EH (cell line): ENCODE measurements around the gene LPP.

Source experiments
- DNase-seq: peaks from one replicate; pipeline ENCODE4 v3.0.0-alpha.2; 2015; ENCODE audit warnings: low read depth

The LPP gene

DNA sequence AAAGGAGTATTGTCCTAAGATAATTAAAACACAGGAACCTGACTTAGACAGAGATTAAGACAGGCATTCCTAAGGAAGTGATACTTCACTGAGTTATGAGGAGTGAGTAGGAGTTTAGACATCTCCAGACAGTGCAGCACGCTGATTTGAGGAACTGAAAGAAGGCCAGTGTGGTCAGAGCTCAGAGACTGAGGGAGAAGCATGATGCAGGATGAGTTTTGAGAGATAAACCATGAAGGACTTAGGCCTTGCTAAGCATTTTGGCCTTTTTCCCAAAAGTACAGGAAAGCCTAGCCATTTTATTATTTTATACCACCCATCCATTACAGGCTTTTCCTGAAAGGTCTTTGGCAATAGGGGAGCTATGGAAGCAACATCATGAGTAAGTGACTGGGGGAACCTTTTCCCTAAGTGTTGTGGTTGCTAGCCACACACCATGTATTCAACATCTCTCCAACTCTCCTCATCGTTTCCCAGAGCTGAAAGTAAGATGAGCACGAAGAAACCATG is 642.2 kb downstream of the LPP start:
- DNase-seq = peak; percentile 99

DNA sequence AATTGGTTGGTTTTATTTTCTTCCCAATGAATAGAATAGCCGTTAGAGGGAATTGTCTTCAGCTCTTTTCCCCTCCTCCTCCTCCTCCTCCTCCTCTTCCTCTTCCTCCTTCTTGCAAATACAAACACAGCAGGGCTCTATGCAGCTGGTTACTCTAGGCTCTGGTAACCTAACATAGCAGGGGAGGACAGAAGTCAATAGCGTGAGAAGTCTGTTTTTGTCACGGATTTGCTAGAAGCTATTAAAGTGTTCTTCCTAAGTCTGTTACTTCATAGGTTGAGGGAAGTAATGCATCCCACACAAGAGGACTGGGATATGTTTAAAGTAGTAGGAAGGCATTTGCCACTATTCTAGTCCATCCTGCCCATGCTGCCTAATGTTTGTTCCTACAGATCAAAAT is 643.1 kb downstream of the LPP start:
- no peak for DNase-seq

DNA sequence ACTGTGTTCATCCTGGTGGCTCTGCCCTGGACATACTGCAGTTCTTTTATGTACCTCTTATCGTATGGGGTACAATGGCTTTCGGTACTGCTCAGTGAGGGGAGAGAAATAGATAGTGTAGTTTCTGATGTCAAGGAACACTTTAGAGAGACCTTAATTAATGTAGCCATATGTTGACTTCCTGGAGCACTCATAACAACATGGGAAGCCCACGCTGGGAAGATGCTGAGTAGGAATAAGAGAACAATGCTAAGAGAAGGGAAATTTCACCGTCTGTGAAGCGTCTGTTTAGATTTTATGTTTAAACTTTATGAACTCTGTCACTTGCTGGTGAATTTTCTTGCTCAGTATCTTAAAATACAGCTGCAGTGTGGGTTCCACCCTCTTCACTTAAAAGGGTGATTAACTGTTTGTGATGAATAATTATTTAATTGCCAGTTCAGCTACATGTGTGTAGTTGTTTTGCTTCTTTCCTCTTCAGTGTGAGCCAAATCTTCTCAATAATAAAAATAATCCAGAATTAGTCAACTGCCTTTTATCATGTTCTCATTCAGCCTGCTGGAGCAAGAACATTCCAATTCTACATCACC is 644.7 kb downstream of the LPP start:
- no peak for DNase-seq

DNA sequence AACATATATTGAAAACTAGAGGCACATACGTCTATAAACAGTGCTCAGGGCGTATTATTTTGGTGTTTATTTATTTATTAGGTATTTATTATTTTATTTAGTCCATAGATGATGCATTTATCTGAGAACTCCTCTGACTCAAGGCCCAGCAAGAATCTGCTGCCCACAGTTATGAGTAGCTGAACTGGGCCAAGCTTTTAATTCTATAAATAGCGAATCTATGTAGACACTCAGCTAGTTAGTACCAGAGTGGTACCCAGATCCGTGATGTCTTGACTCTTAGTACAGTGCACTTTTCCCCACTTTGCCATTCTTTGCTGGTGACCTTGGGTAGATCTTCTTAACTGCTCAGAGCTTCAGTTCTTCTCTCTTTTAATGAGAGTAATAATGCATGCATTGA is 647.4 kb downstream of the LPP start:
- peak; percentile 34 for DNase-seq

DNA sequence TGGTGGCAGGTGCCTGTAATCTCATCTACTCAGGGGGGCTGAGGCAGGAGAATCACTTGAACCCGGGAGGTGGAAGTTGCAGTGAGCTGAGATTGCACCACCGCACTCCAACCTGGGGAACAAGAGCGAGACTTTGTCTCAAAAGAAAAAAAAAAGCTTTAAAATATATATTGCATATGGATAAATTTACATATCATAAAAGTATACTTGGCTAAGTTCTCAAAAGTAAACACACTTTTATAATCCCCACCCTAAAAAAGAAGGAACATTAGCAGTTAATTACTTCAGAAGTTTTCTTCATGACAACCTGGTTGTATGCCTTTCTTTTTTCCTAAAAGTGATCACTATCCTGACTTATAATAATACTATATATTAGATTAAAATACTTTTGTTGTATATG is 648.7 kb downstream of the LPP start:
- no peak for DNase-seq

DNA sequence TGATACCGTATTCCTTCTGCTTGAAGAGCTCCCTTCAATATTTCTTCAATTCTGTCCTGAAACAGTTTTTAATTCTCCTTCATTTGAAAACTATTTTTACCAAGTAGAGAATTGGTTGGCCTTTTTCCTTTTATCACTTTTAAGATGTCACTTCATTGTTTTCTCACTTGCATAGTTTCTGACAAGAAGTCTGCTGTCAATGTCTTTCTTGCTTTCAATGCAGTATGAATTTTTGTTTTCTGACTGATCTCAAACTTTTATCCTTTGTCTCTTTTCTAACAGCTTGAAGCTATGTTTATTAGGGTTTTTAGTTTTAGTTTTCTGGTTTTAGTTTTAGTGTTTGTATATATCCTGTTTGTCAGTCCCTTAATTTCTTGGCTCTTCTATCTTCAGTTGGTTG is 653.0 kb downstream of the LPP start:
- peak; percentile 45 for DNase-seq

DNA sequence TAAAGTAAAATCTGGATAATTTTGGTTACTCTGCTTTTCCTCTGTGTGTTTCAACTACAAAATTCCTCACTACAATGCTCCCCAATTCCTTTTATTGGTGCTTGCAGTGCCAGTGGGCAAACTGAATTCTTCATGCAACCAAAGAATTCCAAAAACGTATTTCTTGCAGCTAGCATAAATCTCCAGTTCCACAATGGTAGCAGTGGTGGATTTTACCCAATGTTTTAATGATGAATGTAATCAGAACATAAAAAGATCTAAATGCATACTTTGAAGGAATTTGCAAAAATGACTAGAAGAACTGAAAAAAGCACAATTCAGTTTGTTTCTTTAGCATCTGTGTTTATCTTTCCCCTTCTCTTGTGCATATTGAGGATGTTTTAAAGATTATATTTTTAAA is 658.2 kb downstream of the LPP start:
- DNase-seq = peak; percentile 83

DNA sequence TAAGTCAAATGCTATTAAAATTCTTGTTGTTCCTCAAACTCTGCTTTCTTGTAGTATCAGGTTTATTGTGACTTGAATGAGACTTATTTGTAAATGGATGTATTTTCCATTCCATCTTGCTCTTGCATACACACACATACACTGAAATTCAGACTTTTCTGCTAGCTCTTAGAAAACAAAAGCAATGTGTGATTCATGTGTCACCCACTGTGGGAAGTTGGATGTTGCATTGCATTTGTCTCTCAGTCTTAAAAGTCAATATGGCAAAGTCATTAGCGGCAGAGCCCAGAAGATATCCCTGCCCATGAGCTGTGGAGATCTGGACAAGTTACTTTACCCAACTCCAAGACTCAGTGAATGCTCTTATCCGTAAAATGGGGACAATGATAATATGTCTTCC is 660.6 kb downstream of the LPP start:
- no peak for DNase-seq

DNA sequence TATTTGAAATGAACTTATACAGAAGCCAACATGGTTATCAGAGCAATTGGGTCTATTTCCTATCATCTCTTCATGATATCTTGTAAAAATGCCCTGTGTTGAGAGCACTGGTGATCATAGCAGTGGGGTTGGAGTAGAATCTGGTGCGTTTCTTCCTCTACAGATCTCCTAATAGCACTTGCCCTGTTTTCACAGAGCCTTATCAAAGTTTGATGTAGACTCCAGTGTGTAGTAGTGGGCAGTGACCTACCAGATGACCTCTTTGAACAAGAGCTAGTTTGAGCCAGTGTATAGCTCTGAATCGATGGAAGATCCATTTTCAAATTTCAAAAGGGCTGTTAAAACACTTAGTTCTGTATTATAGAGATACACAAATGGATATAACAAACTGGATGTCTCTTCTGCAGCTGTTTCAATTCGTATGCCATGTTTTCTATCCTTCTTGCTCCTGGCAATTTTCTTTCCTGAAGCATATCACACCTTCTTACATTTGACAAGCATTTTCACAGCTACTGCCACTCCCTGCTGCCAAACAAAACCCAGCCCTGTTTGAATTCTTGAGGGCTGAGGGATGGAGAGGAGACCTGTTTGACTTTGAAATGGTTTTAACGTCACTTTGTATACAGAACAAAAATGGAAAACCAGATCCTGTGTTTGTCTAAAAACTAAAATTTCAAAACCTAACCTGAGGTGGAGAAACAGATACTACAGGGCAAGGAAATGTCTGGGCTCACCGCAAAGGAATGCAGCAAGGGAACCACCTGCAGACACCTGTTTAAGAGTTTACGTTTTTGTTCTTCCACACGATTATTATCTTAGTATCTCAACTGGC is 663.4 kb downstream of the LPP start:
- no peak for DNase-seq

DNA sequence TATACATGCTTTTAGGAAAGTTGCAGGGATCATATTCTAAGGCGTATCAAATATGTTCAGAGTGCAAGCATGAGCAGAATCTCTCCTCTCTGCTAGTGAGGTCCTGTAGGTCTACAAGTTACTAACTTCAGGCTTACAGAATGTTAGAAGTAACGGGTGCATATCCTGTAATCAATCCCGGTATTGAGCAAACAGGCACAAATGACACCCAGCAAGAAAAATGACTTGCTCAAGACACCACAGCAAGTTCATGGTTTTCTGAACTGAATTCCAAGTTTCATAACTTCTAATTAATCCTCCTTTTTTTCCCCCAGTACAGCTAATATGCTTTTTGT is 663.9 kb downstream of the LPP start:
- DNase-seq = no peak

DNA sequence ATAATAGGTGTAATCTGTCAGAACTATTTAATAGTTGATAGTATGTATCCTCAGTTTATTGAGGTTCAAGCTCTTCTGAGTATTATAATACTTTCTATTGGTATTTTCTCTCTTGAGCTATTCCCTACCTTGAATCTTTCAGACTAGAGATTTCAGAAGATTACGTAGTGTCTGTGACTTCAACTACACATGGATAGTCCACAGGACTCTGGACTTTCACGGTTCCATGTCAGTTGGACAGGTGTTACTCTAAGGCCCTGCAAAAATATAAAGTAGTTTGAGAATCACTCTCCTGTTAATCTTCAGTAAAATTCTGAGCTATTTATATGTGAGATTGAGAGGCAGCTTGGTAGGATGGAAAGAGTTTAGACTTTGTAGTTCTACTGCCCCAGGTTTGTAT is 664.3 kb downstream of the LPP start:
- no peak for DNase-seq

DNA sequence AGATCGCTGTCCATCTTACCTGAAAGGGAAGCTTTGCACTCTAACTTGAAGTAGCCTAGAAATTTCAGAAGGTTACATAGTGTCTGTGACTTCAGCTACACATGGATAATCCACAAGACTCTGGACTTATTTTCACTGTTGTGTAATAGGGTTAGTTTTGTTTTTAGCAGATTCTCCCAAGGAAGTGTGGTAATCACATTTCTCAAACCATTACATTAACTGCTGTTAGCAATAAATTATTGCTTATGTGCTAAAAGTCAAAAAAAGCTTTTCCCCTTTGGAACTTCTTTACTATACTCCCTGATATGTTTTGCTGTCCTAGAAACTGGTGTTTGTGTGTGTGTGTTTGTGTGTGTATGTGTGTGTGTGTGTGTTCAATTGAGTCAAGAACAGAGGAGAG is 666.0 kb downstream of the LPP start:
- DNase-seq = peak; percentile 50

DNA sequence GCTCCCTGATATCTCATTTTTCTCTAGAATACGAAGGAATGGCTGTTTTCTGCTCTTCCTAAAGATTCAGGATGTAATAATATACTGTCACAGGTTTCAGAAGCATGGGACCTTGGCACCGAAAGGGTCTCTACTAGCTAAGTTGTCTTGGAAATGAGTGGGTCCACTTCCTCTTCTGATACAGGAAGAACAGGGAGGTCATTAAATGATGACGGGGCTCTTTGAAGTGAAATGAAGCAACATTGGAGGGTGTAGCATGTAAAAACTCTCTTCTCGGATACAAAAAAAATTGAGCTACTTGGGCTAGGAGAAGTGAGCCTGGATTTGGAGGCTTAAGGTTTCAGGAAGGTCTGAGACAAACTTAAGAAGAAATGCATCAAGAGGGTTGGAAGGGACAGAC is 668.0 kb downstream of the LPP start:
- no peak for DNase-seq

DNA sequence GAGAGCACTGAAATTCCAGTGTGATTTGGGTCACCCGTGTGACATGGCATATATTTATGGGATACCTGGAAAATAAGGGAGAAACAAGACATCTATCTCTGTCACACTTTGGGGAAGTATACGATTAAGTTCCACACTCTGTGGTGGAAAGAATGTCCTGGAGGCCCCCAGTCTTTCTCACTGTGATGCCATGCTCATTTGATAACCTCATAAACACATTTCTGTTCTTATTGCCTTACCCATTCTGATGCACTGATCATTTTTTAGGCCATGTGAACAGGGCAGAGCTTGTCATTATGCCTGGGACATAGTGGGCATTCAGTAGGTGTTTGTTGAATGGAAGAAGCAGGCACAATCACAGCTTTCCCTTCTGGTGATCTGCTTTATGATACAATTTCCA is 668.5 kb downstream of the LPP start:
- no peak for DNase-seq

DNA sequence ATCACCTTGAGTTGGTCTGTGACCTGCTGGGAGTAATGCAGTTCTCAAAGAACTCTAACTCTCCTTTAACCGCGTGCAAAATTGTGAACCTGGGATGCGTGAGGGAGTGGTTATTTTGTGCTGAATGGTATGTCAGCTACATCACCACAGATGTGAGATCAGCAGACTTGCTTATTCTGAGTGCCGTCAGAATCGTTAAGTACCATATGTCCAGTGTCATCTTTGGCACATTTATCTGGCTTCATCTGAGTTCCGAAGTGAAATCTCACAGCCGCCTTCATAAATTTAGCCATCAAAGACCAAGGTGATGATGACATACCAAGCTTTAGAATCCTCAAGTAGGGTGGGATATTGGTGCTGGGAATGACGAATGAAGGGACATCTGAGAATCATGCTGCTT is 670.6 kb downstream of the LPP start:
- DNase-seq = no peak

DNA sequence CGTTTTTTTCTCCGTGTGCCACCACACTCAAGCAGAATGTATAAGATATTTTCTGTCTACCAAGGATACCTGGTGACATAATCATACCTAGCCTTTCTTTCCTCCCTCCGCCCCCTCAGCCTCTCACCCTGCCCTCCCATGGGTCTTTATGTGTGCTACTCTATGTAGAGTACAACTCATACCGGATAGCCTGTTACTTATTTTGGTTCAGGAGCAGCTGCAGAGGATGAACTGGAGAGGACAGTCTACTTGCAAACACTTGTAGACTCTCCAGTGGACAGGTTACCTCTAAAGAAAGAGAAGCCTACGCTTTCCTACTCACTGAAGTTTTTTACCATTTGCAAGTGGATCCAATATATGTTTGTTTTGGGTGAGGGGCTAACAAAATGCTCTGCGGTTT is 671.9 kb downstream of the LPP start:
- no peak for DNase-seq

DNA sequence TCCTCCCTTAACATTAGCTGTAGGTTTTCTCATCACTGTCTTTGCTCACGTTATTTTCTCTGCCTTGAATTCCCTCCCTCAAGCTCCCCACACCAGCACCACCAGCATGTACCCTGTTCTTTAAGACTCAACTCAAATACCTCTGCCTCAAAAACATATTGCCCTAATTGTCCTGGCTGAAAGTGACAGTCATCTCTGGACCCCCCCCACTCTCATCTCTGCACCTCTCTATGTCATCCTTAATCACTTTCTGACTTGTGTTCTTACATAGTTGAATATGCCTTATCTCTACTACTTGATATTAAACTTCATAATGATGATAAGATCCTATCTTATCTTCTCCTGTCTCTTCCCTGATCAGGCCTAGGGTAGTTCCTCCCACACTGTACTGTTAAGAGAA is 672.6 kb downstream of the LPP start:
- no peak for DNase-seq

DNA sequence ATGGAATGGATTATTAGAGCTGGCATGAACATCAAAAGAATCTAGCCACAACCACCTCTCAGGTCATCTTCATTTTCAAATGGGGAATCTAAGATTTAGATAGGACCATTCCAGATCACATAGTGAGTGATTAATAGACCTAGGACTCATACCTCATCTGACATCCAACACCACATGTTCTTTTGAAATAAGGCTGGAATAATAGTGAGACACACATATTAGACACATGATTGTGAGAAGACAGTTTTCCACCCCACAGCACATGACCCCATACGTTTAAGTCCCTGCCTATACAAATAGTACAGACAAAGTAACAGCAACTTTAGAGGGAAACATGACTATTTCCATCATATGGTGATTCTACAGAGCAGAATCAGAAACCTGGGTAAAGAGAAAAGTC is 673.1 kb downstream of the LPP start:
- DNase-seq = no peak

DNA sequence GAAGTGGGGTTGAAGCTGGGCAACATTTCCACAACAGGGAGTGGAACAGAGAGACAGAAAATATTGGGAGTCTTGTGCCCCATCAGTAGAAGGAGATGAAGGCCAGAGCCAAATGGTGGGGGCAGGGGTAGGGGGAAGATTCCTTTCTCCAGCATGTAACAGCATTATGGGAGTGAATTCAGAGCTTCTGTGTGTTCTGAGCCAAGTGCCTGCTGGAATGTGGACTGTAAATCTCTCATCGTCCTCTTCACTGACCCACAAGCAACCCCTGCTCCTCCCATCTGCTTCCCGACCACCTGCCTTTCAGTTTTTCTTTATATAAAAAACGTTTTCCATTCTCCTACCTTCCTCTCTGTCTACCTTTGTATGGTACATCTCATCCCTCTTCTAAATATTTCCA is 673.6 kb downstream of the LPP start:
- peak; percentile 37 for DNase-seq

DNA sequence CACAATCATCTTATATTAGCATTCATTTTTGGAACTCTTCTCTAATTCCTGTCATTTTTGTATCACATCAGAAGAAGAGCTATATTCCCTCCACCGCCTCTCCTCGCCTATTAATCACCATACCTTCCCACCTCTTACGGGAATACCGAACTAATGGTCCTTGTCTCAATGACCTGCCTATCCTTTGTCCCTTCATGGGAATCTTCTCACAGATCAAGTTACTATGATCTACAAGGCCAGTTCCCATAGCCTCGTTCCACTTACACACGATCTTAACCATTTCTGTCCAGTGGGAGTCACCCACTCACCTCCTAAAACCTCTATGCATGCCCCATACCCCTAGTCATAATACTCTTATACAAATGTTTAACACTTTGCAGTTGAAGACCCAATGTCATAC is 675.2 kb downstream of the LPP start:
- DNase-seq = no peak

DNA sequence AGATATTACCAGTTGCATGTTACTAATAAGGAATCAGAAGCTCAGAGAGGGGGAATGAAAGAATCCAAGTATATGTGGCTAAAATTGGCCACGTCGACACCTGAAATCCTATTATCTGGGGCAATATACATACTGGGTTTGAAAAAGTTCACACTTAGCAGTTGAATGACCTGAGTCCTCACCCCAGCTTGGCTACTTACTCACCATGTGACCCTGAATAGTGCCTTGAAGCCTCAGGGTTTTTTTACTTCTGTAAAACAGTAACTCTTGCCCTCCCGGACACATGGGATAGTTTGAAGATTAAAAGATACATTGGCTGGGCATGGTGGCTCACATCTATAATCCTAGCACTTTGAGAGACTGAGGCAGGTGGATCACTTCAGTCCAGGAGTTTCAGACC is 675.6 kb downstream of the LPP start:
- DNase-seq = no peak

DNA sequence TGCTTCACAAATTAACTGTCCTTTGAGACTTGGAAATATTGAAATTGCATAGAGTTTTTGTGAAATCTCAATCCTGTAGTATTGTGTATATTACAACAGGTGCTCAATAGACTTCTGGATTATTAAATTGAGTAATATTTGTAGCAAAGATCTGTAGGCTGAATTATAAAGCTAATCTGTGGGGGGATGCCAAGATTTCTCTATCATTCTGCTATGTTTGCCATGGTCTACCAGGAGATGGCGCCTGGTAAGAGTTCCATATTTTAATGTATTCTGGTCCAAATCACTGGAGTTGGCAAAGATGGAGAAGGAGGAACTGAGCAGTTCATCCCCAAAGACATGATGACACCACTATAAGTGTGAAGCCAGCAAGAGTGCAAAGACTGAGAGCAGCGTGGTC is 676.9 kb downstream of the LPP start:
- DNase-seq = no peak

DNA sequence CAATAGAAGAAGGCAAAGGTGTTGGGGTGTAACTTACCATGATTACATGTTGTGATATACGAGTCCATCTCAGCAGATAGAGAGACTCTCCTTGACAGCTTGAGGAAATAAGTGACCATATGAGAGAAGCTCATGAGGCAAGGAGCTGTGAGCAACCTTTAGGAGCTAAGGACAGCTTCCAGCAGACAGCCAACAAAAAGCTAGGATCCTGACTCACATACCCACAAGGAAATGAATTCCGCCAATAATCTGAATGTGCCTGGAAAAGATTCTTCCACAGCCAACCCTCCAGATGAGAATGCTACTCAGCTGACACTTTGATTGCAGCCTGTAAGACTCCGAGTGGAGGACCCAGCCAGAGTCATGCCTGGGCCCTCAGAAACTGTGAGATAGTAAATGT is 678.2 kb downstream of the LPP start:
- DNase-seq = peak; percentile 24
